Measurements from ENCODE around the gene EVX2.

Gene EVX2

DNA sequence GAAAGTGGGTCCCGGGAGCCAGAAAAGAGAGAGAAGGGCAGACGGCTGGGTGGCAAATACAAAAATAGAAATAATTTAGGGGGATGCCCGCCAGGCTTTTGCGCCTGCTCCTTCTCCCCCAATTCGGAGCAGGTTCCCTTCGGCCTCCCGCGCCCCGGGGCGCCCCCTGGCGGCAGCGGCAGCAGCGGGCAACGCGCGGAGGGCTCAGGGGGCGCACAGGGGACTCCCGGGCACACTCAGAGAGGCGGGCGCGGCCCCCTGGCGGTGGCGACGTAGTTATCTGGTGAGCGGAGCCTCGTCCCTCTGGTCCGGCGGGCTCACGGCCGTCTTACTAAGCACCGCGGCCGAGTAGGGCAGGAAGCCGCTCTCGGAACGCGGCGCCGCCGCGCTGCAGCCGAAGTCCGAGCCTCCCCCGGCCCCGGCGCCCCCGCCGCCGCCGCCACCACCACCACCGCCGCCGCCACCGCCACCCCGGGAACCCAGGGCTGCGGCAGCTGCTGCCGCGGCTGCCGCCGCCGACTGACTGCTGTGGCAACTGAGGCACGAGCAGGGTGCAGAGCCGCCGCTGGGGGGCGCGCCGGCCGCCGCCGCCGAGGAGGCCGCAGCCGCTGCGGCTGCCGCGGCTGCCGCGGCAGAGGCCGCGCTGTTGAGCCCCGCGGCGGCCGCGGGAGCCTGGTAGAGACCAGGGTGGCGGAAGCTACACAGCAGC is 3.8 kb downstream of the EVX2 start:
- no peak overlapping the region for H3K4me3 ChIP-seq (ENCODE audit: low read depth, low read length)

DNA sequence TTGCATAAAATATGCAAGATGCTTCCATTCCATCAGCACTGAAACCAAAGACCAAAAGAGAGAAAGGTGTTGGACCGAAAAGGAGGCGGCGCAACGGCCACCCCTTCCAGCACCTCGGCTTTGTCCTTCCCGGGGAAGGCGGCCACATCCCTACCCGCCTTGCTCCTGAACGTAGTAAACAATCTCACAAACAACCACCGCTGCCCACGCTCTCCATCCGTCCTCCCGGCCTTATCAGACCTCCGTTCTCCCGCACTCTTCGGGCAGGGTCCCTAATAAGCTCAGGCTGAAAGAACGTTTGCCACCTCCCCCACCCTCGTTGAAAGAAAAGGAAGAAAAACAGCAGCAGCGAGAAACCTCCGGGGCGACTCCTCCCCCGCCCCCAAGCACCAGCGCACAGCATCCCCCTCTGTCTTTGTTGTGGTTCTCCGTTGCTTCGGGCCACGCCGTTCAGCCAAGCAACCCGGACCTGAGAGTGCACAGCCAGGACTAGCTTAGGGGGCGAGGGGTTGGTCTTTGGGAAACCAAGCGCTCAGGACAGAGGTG is 4.4 kb downstream of the EVX2 start:
- TF ChIP-seq CTCF (IDR thresholded peaks at IDR 0.05; ENCODE audit: low read depth, low read length, missing control alignments): no peak
- no peak for DNase-seq (ENCODE audit: low read depth)
- H3K4me3 ChIP-seq (ENCODE audit: low read depth, low read length): no peak overlapping the region
- in situ Hi-C loops (cut with HindIII; ENCODE audit: low sequenced_read_pairs): loop anchor here (25.0 kb wide), 1 partner anchor 1167 kb away; no protein-coding TSS in a partner anchor

More for the DNA sequence above, 3.8 kb downstream of the EVX2 start:
- peak; percentile 63 for TF ChIP-seq CTCF (IDR thresholded peaks at IDR 0.05; ENCODE audit: low read depth, low read length, missing control alignments)
- in situ Hi-C loops (cut with HindIII; ENCODE audit: low sequenced_read_pairs): loop anchor here (25.0 kb wide), 1 partner anchor 1168 kb away; no protein-coding TSS in a partner anchor
- DNase-seq (ENCODE audit: low read depth): no peak

- in situ Hi-C loops (cut with HindIII; ENCODE audit: low sequenced_read_pairs): loop anchor here (25.0 kb wide), 1 partner anchor 1166 kb away; no protein-coding TSS in a partner anchor
- no peak for TF ChIP-seq CTCF (IDR thresholded peaks at IDR 0.05; ENCODE audit: low read depth, low read length, missing control alignments)
- H3K4me3 ChIP-seq (ENCODE audit: low read depth, low read length): no peak overlapping the region
- DNase-seq (ENCODE audit: low read depth): no peak
These were observed 5.0 kb downstream of the EVX2 start for GRCh38 chr2:176078541-176079284.

DNA sequence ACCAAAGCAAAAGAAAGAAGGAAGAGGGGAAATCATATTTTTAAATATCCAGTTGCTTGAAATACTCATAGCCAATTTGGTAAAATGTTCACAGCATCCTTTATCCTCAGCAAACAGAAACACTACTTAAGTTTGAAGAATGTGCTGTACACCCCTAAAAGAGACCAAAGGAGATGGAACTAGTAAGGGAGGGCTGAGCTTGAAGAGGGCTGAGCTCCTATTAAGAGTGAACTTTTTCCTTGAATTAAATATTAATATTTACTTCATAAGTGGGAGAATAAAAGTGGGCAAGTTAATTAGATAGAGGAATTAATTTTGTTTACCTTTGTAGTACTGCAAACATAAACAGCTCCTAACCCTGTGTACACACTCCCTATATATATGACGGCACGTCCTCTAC is 7.0 kb downstream of the EVX2 start:
- in situ Hi-C loops (cut with HindIII; ENCODE audit: low sequenced_read_pairs): loop anchor here (25.0 kb wide), 1 partner anchor 1164 kb away; no protein-coding TSS in a partner anchor
- no peak overlapping the region for H3K4me3 ChIP-seq (ENCODE audit: low read depth, low read length)
- TF ChIP-seq CTCF (IDR thresholded peaks at IDR 0.05; ENCODE audit: low read depth, low read length, missing control alignments): no peak
- no peak for DNase-seq (ENCODE audit: low read depth)

- no peak for TF ChIP-seq CTCF (IDR thresholded peaks at IDR 0.05; ENCODE audit: low read depth, low read length, missing control alignments)
- no peak overlapping the region for H3K4me3 ChIP-seq (ENCODE audit: low read depth, low read length)
- in situ Hi-C loops (cut with HindIII; ENCODE audit: low sequenced_read_pairs): loop anchor here (25.0 kb wide), 1 partner anchor 1164 kb away; no protein-coding TSS in a partner anchor
- no peak for DNase-seq (ENCODE audit: low read depth)
These were observed 7.7 kb downstream of the EVX2 start for GRCh38 chr2:176076063-176076462.

- H3K4me3 ChIP-seq (ENCODE audit: low read depth, low read length): no peak overlapping the region
- in situ Hi-C loops (cut with HindIII; ENCODE audit: low sequenced_read_pairs): loop anchor here (25.0 kb wide), 1 partner anchor 1163 kb away; no protein-coding TSS in a partner anchor
- DNase-seq (ENCODE audit: low read depth): no peak
- TF ChIP-seq CTCF (IDR thresholded peaks at IDR 0.05; ENCODE audit: low read depth, low read length, missing control alignments): no peak
These were observed 8.3 kb downstream of the EVX2 start for GRCh38 chr2:176075481-176075880.
